Measurements from ENCODE around the gene ANKDD1A. TPM values are rescaled to one million over a fixed set of nuclear protein-coding genes. Genes with fewer than 3 reads are reported as not detected.

Gene ANKDD1A
- total and polyA plus RNA-seq, 2 experiments from 2014 or later, result 6.7 to 9.3 TPM

GRCh38 chr15:64993290-64993689 lies 81.6 kb downstream of the ANKDD1A start (continued):
- TF ChIP-seq, protein P1, sequence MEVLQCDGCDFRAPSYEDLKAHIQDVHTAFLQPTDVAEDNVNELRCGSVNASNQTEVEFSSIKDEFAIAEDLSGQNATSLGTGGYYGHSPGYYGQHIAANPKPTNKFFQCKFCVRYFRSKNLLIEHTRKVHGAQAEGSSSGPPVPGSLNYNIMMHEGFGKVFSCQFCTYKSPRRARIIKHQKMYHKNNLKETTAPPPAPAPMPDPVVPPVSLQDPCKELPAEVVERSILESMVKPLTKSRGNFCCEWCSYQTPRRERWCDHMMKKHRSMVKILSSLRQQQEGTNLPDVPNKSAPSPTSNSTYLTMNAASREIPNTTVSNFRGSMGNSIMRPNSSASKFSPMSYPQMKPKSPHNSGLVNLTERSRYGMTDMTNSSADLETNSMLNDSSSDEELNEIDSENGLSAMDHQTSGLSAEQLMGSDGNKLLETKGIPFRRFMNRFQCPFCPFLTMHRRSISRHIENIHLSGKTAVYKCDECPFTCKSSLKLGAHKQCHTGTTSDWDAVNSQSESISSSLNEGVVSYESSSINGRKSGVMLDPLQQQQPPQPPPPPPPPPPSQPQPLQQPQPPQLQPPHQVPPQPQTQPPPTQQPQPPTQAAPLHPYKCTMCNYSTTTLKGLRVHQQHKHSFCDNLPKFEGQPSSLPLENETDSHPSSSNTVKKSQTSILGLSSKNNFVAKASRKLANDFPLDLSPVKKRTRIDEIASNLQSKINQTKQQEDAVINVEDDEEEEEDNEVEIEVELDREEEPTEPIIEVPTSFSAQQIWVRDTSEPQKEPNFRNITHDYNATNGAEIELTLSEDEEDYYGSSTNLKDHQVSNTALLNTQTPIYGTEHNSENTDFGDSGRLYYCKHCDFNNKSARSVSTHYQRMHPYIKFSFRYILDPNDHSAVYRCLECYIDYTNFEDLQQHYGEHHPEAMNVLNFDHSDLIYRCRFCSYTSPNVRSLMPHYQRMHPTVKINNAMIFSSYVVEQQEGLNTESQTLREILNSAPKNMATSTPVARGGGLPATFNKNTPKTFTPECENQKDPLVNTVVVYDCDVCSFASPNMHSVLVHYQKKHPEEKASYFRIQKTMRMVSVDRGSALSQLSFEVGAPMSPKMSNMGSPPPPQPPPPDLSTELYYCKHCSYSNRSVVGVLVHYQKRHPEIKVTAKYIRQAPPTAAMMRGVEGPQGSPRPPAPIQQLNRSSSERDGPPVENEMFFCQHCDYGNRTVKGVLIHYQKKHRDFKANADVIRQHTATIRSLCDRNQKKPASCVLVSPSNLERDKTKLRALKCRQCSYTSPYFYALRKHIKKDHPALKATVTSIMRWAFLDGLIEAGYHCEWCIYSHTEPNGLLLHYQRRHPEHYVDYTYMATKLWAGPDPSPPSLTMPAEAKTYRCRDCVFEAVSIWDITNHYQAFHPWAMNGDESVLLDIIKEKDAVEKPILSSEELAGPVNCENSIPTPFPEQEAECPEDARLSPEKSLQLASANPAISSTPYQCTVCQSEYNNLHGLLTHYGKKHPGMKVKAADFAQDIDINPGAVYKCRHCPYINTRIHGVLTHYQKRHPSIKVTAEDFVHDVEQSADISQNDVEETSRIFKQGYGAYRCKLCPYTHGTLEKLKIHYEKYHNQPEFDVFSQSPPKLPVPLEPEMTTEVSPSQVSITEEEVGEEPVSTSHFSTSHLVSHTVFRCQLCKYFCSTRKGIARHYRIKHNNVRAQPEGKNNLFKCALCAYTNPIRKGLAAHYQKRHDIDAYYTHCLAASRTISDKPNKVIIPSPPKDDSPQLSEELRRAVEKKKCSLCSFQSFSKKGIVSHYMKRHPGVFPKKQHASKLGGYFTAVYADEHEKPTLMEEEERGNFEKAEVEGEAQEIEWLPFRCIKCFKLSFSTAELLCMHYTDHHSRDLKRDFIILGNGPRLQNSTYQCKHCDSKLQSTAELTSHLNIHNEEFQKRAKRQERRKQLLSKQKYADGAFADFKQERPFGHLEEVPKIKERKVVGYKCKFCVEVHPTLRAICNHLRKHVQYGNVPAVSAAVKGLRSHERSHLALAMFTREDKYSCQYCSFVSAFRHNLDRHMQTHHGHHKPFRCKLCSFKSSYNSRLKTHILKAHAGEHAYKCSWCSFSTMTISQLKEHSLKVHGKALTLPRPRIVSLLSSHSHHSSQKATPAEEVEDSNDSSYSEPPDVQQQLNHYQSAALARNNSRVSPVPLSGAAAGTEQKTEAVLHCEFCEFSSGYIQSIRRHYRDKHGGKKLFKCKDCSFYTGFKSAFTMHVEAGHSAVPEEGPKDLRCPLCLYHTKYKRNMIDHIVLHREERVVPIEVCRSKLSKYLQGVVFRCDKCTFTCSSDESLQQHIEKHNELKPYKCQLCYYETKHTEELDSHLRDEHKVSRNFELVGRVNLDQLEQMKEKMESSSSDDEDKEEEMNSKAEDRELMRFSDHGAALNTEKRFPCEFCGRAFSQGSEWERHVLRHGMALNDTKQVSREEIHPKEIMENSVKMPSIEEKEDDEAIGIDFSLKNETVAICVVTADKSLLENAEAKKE (CRISPR knock-in tag; IDR thresholded peaks at IDR 0.05), result no peak
- TF ChIP-seq EZH2phosphoT487 (IDR thresholded peaks at IDR 0.05; ENCODE audit: unreplicated experiment), result no peak

- Histone ChIP-seq H3K79me2 (replicated peaks; ENCODE audit: insufficient read depth) (no peaks in the 10 kb centered on the region), H3K4me2 (no peak overlapping the region), H4K20me1 (replicated peaks; ENCODE audit: insufficient read depth) (no peaks in the 10 kb centered on the region), H3F3A (replicated peaks; ENCODE audit: low read depth) (no peaks in the 10 kb centered on the region), H3K36me3 (ENCODE audit: insufficient read depth) (no peaks in the 10 kb centered on the region), H3K27ac (ENCODE audit: low read depth) (no peak overlapping the region), H3K4me3 (no peak overlapping the region), H3K9me2 (ENCODE audit: insufficient read depth) (no peaks in the 10 kb centered on the region), H3K27me3 (ENCODE audit: insufficient read depth) (no peaks in the 10 kb centered on the region), H3K4me1 (ENCODE audit: insufficient read depth) (no peaks in the 10 kb centered on the region), H2AFZ (no peak overlapping the region)
- H3K4me1 Mint-ChIP-seq, result no peaks in the 10 kb centered on the region
- H3K9me3 Mint-ChIP-seq, result no peaks in the 10 kb centered on the region
- H3K27ac Mint-ChIP-seq, result no peak overlapping the region
- peaks cover 2% of the 10 kb centered on the region for H3K27me3 Mint-ChIP-seq (ENCODE audit: insufficient read depth, low read depth, poor library complexity)
- no peak overlapping the region for H3K4me3 Mint-ChIP-seq
- no peak for DNase-seq (ENCODE audit: low spot score)
- no peaks in the 10 kb centered on the region for H3K36me3 Mint-ChIP-seq (ENCODE audit: low read depth)
- no peak for ATAC-seq
- TF ChIP-seq POLR2AphosphoS5 (IDR thresholded peaks at IDR 0.05; ENCODE audit: low read depth), result no peak
- no peak for TF ChIP-seq STAT1 (IDR thresholded peaks at IDR 0.05; ENCODE audit: unreplicated experiment)
- no peak for TF ChIP-seq REST (IDR thresholded peaks at IDR 0.05; ENCODE audit: unreplicated experiment)
- no peak for TF ChIP-seq EZH2 (IDR thresholded peaks at IDR 0.05; ENCODE audit: low read depth, unreplicated experiment)
- TF ChIP-seq JUNB (IDR thresholded peaks at IDR 0.05; ENCODE audit: unreplicated experiment), result no peak
- TF ChIP-seq, protein P2, sequence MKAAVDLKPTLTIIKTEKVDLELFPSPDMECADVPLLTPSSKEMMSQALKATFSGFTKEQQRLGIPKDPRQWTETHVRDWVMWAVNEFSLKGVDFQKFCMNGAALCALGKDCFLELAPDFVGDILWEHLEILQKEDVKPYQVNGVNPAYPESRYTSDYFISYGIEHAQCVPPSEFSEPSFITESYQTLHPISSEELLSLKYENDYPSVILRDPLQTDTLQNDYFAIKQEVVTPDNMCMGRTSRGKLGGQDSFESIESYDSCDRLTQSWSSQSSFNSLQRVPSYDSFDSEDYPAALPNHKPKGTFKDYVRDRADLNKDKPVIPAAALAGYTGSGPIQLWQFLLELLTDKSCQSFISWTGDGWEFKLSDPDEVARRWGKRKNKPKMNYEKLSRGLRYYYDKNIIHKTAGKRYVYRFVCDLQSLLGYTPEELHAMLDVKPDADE (IDR thresholded peaks at IDR 0.05), result no peak
- no peak for TF ChIP-seq ZNF114 (CRISPR knock-in tag; IDR thresholded peaks at IDR 0.05)
- no peak for TF ChIP-seq ZNF331 (CRISPR knock-in tag; IDR thresholded peaks at IDR 0.05; ENCODE audit: low read depth)
- no peak for TF ChIP-seq NANOG (IDR thresholded peaks at IDR 0.05; ENCODE audit: borderline replicate concordance)
- TF ChIP-seq CREB1 (CRISPR knock-in tag; IDR thresholded peaks at IDR 0.05; ENCODE audit: low read depth), result no peak
- TF ChIP-seq EZH2phosphoT487 (IDR thresholded peaks at IDR 0.05; ENCODE audit: unreplicated experiment), result no peak
These were observed 85.4 kb downstream of the ANKDD1A start for GRCh38 chr15:64997066-64997465.

All from GM23338 (cell line).